Ovary (tissue), 3 donors: ENCODE results near the gene WDR41.

Experiments
- EP300 ChIP-seq: sonication (generic); formaldehyde crosslinking; IDR thresholded peaks from one replicate; pipeline ENCODE4 v1.6.1; 2017; ENCODE audit warnings: antibody characterized with exemption
- POLR2A ChIP-seq: fragments of 450-650 bp; IDR thresholded peaks from one replicate; pipeline ENCODE4 v1.6.1; 2017; ENCODE audit warnings: antibody characterized with exemption, mild to moderate bottlenecking, moderate library complexity
- TF ChIP-seq, protein P1 (sequence below), 3 donors: fragments of 450-650 bp in 2 of 3; fragments of 200-600 bp in 1 of 3; IDR thresholded peaks; one replicate each; pipeline versions ENCODE4 v1.5.1 to v1.8.0; 2016 to 2022; ENCODE audit warnings: antibody characterized with exemption in 3 of 3, mild to moderate bottlenecking in 1 of 3
- donor health status: DM: no; HTN: no; CAD: no.

DNA sequence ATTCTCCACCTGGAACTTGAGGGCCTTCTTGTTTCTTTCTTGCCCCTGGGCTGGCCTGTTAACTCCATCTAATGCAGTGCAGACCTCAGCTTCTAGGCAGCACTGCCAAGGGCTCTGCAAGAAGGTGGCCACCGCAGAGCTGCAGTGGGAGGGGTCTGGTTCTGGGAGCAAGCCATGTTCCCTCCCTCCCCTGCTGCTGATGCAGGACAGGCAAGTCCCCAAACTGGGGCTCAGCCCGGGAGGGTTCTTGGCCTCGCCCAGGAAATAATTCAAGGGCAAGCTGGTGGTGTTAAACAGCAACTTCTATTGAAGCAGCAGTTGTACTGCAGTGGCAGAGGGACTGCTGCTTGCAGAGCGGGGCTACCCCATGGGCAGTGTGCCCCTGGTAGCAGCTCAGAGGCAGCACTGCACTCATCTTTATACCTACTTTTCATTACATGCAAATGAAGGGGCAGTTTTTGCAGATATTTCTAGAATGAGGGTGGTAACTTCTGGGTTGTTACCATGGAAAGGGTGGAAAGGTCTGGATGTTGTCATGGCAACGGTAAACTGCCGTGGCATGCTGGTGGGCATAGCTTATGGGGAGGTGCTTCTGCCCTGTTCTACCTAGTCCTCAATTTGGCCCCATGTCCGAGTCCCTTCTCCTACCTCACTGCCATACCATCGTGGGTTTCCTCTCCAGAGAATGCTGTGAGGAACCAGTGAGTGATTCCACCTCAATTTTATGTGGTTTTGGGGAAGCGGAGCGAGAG is 82.1 kb downstream of the WDR41 start:
- TF ChIP-seq, protein P1, sequence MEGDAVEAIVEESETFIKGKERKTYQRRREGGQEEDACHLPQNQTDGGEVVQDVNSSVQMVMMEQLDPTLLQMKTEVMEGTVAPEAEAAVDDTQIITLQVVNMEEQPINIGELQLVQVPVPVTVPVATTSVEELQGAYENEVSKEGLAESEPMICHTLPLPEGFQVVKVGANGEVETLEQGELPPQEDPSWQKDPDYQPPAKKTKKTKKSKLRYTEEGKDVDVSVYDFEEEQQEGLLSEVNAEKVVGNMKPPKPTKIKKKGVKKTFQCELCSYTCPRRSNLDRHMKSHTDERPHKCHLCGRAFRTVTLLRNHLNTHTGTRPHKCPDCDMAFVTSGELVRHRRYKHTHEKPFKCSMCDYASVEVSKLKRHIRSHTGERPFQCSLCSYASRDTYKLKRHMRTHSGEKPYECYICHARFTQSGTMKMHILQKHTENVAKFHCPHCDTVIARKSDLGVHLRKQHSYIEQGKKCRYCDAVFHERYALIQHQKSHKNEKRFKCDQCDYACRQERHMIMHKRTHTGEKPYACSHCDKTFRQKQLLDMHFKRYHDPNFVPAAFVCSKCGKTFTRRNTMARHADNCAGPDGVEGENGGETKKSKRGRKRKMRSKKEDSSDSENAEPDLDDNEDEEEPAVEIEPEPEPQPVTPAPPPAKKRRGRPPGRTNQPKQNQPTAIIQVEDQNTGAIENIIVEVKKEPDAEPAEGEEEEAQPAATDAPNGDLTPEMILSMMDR (IDR thresholded peaks at IDR 0.05) = no peak
- TF ChIP-seq POLR2A (no peak), EP300 (no peak)
